ENCODE data around the gene HOXA10. TPM values are rescaled to one million over a fixed set of nuclear protein-coding genes. Genes with fewer than 3 reads are reported as not detected.

The HOXA10 gene
- total RNA-seq, 2 experiments from 2014 or later = not detected

GRCh38 chr7:27198871-27199801, 25.0 kb upstream of the HOXA10 start:
- Mint-ChIP-seq H3K36me3 (ENCODE audit: low read depth) (no peaks in the 10 kb centered on the region), H3K27ac (no peak overlapping the region), H3K4me3 (peak overlapping the region; percentile 26), H3K4me1 (ENCODE audit: low read depth) (peaks cover 38% of the 10 kb centered on the region), H3K27me3 (peaks cover 89% of the 10 kb centered on the region), H3K9me3 (no peaks in the 10 kb centered on the region)
- peak in 1 of 14 experiments; percentile 39 for DNase-seq
- no peak overlapping the region for H3K4me3 ChIP-seq (ENCODE audit: low read length)
- peaks cover 40% of the 10 kb centered on the region for H3K4me1 ChIP-seq (ENCODE audit: insufficient read depth, low read length)
- H3K36me3 ChIP-seq (ENCODE audit: insufficient read depth, low read length) = no peaks in the 10 kb centered on the region
- intact Hi-C loops (cut with DNase I, micrococcal nuclease) = loop anchor here (5.0 to 10.0 kb wide), 9 partner anchors 47 to 986 kb away; partner anchors contain the start of genes HIBADH (in 2 of the 2), HOXA3 (in 1 of the 2), JAZF1 (in 1 of the 2) and TAX1BP1 (in 1 of the 2)
- ChIA-PET CTCF (interaction anchor here (1.4 kb wide), 1 partner anchor 12 kb away, joined by 4 read pairs; no protein-coding TSS in a partner anchor), POLR2A (interaction anchor here (0.7 to 1.5 kb wide), 4 partner anchors 13 to 1337 kb away, joined by 3 to 4 read pairs (median 3); partner anchors contain the start of gene HIBADH)
- H3K9me3 ChIP-seq (ENCODE audit: control insufficient read depth in 1 of 2, insufficient read depth in 1 of 2, low read length in 2 of 2) = peaks cover 0 to 27% of the 10 kb centered on the region in 2 experiments
- ATAC-seq (ENCODE audit: poor library complexity) = peak; percentile 19
- TF ChIP-seq, protein P1, sequence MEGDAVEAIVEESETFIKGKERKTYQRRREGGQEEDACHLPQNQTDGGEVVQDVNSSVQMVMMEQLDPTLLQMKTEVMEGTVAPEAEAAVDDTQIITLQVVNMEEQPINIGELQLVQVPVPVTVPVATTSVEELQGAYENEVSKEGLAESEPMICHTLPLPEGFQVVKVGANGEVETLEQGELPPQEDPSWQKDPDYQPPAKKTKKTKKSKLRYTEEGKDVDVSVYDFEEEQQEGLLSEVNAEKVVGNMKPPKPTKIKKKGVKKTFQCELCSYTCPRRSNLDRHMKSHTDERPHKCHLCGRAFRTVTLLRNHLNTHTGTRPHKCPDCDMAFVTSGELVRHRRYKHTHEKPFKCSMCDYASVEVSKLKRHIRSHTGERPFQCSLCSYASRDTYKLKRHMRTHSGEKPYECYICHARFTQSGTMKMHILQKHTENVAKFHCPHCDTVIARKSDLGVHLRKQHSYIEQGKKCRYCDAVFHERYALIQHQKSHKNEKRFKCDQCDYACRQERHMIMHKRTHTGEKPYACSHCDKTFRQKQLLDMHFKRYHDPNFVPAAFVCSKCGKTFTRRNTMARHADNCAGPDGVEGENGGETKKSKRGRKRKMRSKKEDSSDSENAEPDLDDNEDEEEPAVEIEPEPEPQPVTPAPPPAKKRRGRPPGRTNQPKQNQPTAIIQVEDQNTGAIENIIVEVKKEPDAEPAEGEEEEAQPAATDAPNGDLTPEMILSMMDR (IDR thresholded peaks at IDR 0.05) = no peak
- H3K27ac ChIP-seq (ENCODE audit: low read depth in 1 of 2, low read length in 2 of 2) = no peak overlapping the region
- peaks cover 82 to 89% of the 10 kb centered on the region in 2 experiments for H3K27me3 ChIP-seq (ENCODE audit: control insufficient read depth in 1 of 2, insufficient read depth in 2 of 2, low read length in 2 of 2)

GRCh38 chr7:27198138-27198841, 24.2 kb upstream of the HOXA10 start:
- intact Hi-C loops (cut with DNase I, micrococcal nuclease) = loop anchor here (5.0 to 10.0 kb wide), 9 partner anchors 46 to 987 kb away; partner anchors contain the start of genes HIBADH (in 2 of the 2), HOXA3 (in 1 of the 2), JAZF1 (in 1 of the 2) and TAX1BP1 (in 1 of the 2)
- Mint-ChIP-seq H3K27me3 (peaks cover 89% of the 10 kb centered on the region), H3K9me3 (no peaks in the 10 kb centered on the region), H3K27ac (no peak overlapping the region), H3K36me3 (ENCODE audit: low read depth) (no peaks in the 10 kb centered on the region), H3K4me1 (ENCODE audit: low read depth) (peaks cover 39% of the 10 kb centered on the region), H3K4me3 (peak overlapping the region; percentile 26)
- ChIA-PET POLR2A (interaction anchor here (0.7 to 1.5 kb wide), 3 partner anchors 15 to 1336 kb away, joined by 3 to 4 read pairs (median 3); partner anchors contain the start of gene HIBADH), CTCF (no interaction called here)
- peaks cover 0 to 22% of the 10 kb centered on the region in 2 experiments for H3K9me3 ChIP-seq (ENCODE audit: control insufficient read depth in 1 of 2, insufficient read depth in 1 of 2, low read length in 2 of 2)
- no peaks in the 10 kb centered on the region for H3K36me3 ChIP-seq (ENCODE audit: insufficient read depth, low read length)
- H3K27me3 ChIP-seq (ENCODE audit: control insufficient read depth in 1 of 2, insufficient read depth in 2 of 2, low read length in 2 of 2) = peaks cover 82 to 89% of the 10 kb centered on the region in 2 experiments
- H3K27ac ChIP-seq (ENCODE audit: low read depth in 1 of 2, low read length in 2 of 2) = no peak overlapping the region
- H3K4me3 ChIP-seq (ENCODE audit: low read length) = no peak overlapping the region
- TF ChIP-seq, protein P1 (IDR thresholded peaks at IDR 0.05) = no peak
- peaks cover 47% of the 10 kb centered on the region for H3K4me1 ChIP-seq (ENCODE audit: insufficient read depth, low read length)
- ATAC-seq (ENCODE audit: poor library complexity) (no peak), DNase-seq (no peak)
